Measurements from ENCODE around the gene TBL1X. TPM values are rescaled to one million over a fixed set of nuclear protein-coding genes. Genes with fewer than 3 reads are reported as not detected.

The TBL1X gene
- total and polyA plus RNA-seq, 2 of the 13 experiments (the other 11 are each of a cell fraction or from before 2014, with no cell fraction given) = 17.6 to 19.9 TPM

- Histone ChIP-seq H3K4me3 (replicated peaks in 1 of 3; ENCODE audit: insufficient read depth in 1 of 3, low read depth in 2 of 3, low read length in 3 of 3) (no peak overlapping the region), H3K4me1 (ENCODE audit: insufficient read depth, low read length) (peaks cover 32% of the 10 kb centered on the region), H3K9ac (ENCODE audit: insufficient read depth, low read depth, low read length) (no peak overlapping the region), H3K9me3 (ENCODE audit: low read length) (no peaks in the 10 kb centered on the region), H3K27ac (ENCODE audit: extremely low read length, insufficient read depth, low read length) (no peak overlapping the region), H3K27me3 (ENCODE audit: control insufficient read depth in 1 of 2, insufficient read depth in 2 of 2, low read length in 2 of 2) (no peaks in the 10 kb centered on the region), H4K20me1 (ENCODE audit: insufficient read depth, low read length) (peaks cover 11% of the 10 kb centered on the region; the same call in 1 of the 2 replicates), H3K36me3 (replicated peaks in 1 of 2; ENCODE audit: control insufficient read depth in 1 of 2, insufficient read depth in 2 of 2, low read length in 2 of 2) (no peaks in the 10 kb centered on the region), H3K79me2 (ENCODE audit: insufficient read depth, low read length) (peaks cover 33% of the 10 kb centered on the region), H2AFZ (ENCODE audit: low read length) (no peak overlapping the region), H3K4me2 (ENCODE audit: low read depth, low read length) (no peak overlapping the region)
- ChIA-PET POLR2A (no interaction called here), CTCF (ENCODE audit: low intra/inter-chr PET ratio, low total read pairs) (no interaction called here)
- no peak for ATAC-seq
- no peak for FAIRE-seq
- intact Hi-C loops (cut with micrococcal nuclease; ENCODE audit: unreplicated experiment) (no loop called here), in situ Hi-C loops (cut with HindIII; ENCODE audit: extremely low pct_ligation_motif_present, low pct_unique_long_range_greater_than_20kb) (no loop called here)
- WGBS (ENCODE audit: low lambda C conversion rate) = 94% methylated on average over 11 of the region's 14 CpGs
- no TSS peak for BruUV-seq (replicated peaks)
- no peak for DNase-seq (ENCODE audit: low spot score)
- no peak for TF ChIP-seq ZNF567 (CRISPR knock-in tag; IDR thresholded peaks at IDR 0.05; ENCODE audit: borderline replicate concordance)
- TF ChIP-seq, protein P1, sequence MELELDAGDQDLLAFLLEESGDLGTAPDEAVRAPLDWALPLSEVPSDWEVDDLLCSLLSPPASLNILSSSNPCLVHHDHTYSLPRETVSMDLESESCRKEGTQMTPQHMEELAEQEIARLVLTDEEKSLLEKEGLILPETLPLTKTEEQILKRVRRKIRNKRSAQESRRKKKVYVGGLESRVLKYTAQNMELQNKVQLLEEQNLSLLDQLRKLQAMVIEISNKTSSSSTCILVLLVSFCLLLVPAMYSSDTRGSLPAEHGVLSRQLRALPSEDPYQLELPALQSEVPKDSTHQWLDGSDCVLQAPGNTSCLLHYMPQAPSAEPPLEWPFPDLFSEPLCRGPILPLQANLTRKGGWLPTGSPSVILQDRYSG (CRISPR knock-in tag; IDR thresholded peaks at IDR 0.05) = no peak
These were observed 62.1 kb downstream of the TBL1X start for GRCh38 chrX:9526965-9527364.

- Histone ChIP-seq H4K20me1 (ENCODE audit: insufficient read depth, low read length) (peaks cover 16% of the 10 kb centered on the region; the same call in 1 of the 2 replicates), H3K79me2 (ENCODE audit: insufficient read depth, low read length) (peaks cover 40% of the 10 kb centered on the region), H3K27ac (ENCODE audit: extremely low read length, insufficient read depth, low read length) (no peak overlapping the region), H3K4me1 (ENCODE audit: insufficient read depth, low read length) (peaks cover 46% of the 10 kb centered on the region), H3K4me2 (ENCODE audit: low read depth, low read length) (no peak overlapping the region), H3K27me3 (ENCODE audit: control insufficient read depth in 1 of 2, insufficient read depth in 2 of 2, low read length in 2 of 2) (no peaks in the 10 kb centered on the region), H3K4me3 (replicated peaks in 1 of 3; ENCODE audit: insufficient read depth in 1 of 3, low read depth in 2 of 3, low read length in 3 of 3) (no peak overlapping the region), H3K36me3 (replicated peaks in 1 of 2; ENCODE audit: control insufficient read depth in 1 of 2, insufficient read depth in 2 of 2, low read length in 2 of 2) (no peaks in the 10 kb centered on the region), H2AFZ (ENCODE audit: low read length) (no peak overlapping the region), H3K9me3 (ENCODE audit: low read length) (no peaks in the 10 kb centered on the region), H3K9ac (ENCODE audit: insufficient read depth, low read depth, low read length) (no peak overlapping the region)
- DNase-seq (ENCODE audit: low spot score) (no peak), ATAC-seq (no peak), FAIRE-seq (no peak)
- WGBS (ENCODE audit: low lambda C conversion rate) = 100% methylated on average over 3 of the region's 7 CpGs
- POLR2A ChIA-PET = no interaction called here
- intact Hi-C loops (cut with micrococcal nuclease; ENCODE audit: unreplicated experiment) (no loop called here), in situ Hi-C loops (cut with HindIII; ENCODE audit: extremely low pct_ligation_motif_present, low pct_unique_long_range_greater_than_20kb) (no loop called here)
- CTCF ChIA-PET (ENCODE audit: low intra/inter-chr PET ratio, low total read pairs) = no interaction called here
- no TSS peak for BruUV-seq (replicated peaks)
- TF ChIP-seq E2F5 (CRISPR knock-in tag; conservative IDR thresholded peaks at IDR 0.05) (no peak), KLF9 (CRISPR knock-in tag; IDR thresholded peaks at IDR 0.05; ENCODE audit: low read depth) (no peak)
These were observed 63.6 kb downstream of the TBL1X start for GRCh38 chrX:9528498-9528897.
